ENCODE results near the gene ATP6V0A4.
"Not testable (repeated sequence)": the region's sequence is repeated elsewhere in the genome, so short reads cannot be mapped to it uniquely, and the experiment has no call there.

The ATP6V0A4 gene

GRCh38 chr7:138750473-138750872, 47.5 kb downstream of the ATP6V0A4 start:
- DNase-seq (ENCODE audit: low spot score): no peak

- DNase-seq (ENCODE audit: low spot score): no peak
These were observed 48.0 kb downstream of the ATP6V0A4 start for GRCh38 chr7:138749960-138750359.

- DNase-seq (ENCODE audit: low spot score): no peak
These were observed 49.3 kb downstream of the ATP6V0A4 start for GRCh38 chr7:138748666-138749065.

GRCh38 chr7:138746073-138746472, 51.9 kb downstream of the ATP6V0A4 start:
- no peak for DNase-seq (ENCODE audit: low spot score)

- no peak for DNase-seq (ENCODE audit: low spot score)
These were observed 52.8 kb downstream of the ATP6V0A4 start for GRCh38 chr7:138745189-138745588.

GRCh38 chr7:138741453-138741735, 56.6 kb downstream of the ATP6V0A4 start:
- no peak for DNase-seq (ENCODE audit: low spot score)

GRCh38 chr7:138739859-138740258, 58.1 kb downstream of the ATP6V0A4 start:
- DNase-seq (ENCODE audit: low spot score): no peak

GRCh38 chr7:138738551-138739335, 59.3 kb downstream of the ATP6V0A4 start:
- DNase-seq (ENCODE audit: low spot score): peak; percentile 80

GRCh38 chr7:138738114-138738513, 59.9 kb downstream of the ATP6V0A4 start:
- DNase-seq (ENCODE audit: low spot score): no peak

GRCh38 chr7:138735399-138735798, 62.6 kb downstream of the ATP6V0A4 start:
- no peak for DNase-seq (ENCODE audit: low spot score)

- not testable (repeated sequence) for DNase-seq (ENCODE audit: low spot score)
These were observed 66.3 kb downstream of the ATP6V0A4 start for GRCh38 chr7:138731733-138732132.

- DNase-seq (ENCODE audit: low spot score): no peak
These were observed 68.6 kb downstream of the ATP6V0A4 start for GRCh38 chr7:138729444-138729843.

- DNase-seq (ENCODE audit: low spot score): no peak
These were observed 70.5 kb downstream of the ATP6V0A4 start for GRCh38 chr7:138727336-138728099.

- DNase-seq (ENCODE audit: low spot score): peak; percentile 71
These were observed 71.7 kb downstream of the ATP6V0A4 start for GRCh38 chr7:138726288-138726687.

- no peak for DNase-seq (ENCODE audit: low spot score)
These were observed 77.7 kb downstream of the ATP6V0A4 start for GRCh38 chr7:138720286-138720685.

GRCh38 chr7:138716889-138717288, 81.1 kb downstream of the ATP6V0A4 start:
- no peak for DNase-seq (ENCODE audit: low spot score)

GRCh38 chr7:138713191-138713590, 84.8 kb downstream of the ATP6V0A4 start:
- no peak for DNase-seq (ENCODE audit: low spot score)

- no peak for DNase-seq (ENCODE audit: low spot score)
These were observed 85.3 kb downstream of the ATP6V0A4 start for GRCh38 chr7:138712652-138713051.

GRCh38 chr7:138710536-138711385, 87.2 kb downstream of the ATP6V0A4 start:
- DNase-seq (ENCODE audit: low spot score): no peak

GRCh38 chr7:138705167-138705566, 92.8 kb downstream of the ATP6V0A4 start:
- DNase-seq (ENCODE audit: low spot score): no peak

GRCh38 chr7:138701537-138701923, 96.5 kb downstream of the ATP6V0A4 start:
- DNase-seq (ENCODE audit: low spot score): no peak

- no peak for DNase-seq (ENCODE audit: low spot score)
These were observed 97.0 kb downstream of the ATP6V0A4 start, which contains the start of gene SVOPL for GRCh38 chr7:138700857-138701536. Gene SVOPL (minus strand): TSS chr7:138701362. CDS start chr7:138679045, 22,317 bp downstream.

Measured in iPS-NIHi11 (cell line).